ENCODE measurements around the gene PARL.

DNA sequence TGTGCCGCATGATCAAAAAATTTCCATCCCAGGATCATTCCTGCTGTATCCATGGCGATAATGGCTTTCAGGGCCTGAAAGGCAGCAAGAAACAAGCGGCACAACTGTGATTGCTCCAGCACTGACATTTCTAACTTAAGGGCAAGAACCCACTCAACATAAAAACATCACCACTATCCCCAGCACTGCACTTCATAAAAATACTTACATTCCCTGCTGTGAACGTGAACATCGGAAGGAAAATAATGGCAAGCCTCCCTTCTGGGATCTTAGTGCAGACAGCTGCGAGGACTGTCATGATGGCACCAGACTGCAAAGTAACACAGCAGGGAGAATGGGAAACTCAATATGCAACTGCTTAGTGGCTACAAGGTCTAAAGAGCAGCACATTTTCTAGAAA lies 51.2 kb downstream of the PARL start:
- TF ChIP-seq EZH2phosphoT487 (IDR thresholded peaks at IDR 0.05; ENCODE audit: low read depth): no peak
- TF ChIP-seq, protein P1, sequence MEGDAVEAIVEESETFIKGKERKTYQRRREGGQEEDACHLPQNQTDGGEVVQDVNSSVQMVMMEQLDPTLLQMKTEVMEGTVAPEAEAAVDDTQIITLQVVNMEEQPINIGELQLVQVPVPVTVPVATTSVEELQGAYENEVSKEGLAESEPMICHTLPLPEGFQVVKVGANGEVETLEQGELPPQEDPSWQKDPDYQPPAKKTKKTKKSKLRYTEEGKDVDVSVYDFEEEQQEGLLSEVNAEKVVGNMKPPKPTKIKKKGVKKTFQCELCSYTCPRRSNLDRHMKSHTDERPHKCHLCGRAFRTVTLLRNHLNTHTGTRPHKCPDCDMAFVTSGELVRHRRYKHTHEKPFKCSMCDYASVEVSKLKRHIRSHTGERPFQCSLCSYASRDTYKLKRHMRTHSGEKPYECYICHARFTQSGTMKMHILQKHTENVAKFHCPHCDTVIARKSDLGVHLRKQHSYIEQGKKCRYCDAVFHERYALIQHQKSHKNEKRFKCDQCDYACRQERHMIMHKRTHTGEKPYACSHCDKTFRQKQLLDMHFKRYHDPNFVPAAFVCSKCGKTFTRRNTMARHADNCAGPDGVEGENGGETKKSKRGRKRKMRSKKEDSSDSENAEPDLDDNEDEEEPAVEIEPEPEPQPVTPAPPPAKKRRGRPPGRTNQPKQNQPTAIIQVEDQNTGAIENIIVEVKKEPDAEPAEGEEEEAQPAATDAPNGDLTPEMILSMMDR (IDR thresholded peaks at IDR 0.05; ENCODE audit: low read depth, low read length): no peak

Measured in OCI-LY3 (cell line).